Keratinocyte (primary cell): ENCODE results near the gene SYNPR. TPM values are rescaled to one million over a fixed set of nuclear protein-coding genes. Genes with fewer than 3 reads are reported as not detected.
"Not testable (repeated sequence)": the region's sequence is repeated elsewhere in the genome, so short reads cannot be mapped to it uniquely, and the experiment has no call there.

Experiments used
- DNase-seq: peaks from one replicate; pipeline ENCODE4 v3.0.0-alpha.2; 2011; ENCODE audit warnings: low read depth, missing footprints, low spot score
- FAIRE-seq: peaks from 2 replicates; lab custom pipeline; 2011; peaks lifted over from hg19 to GRCh38; lab: Jason Lieb, UNC
- H2AFZ ChIP-seq: 2 replicates; pipeline ENCODE4 v1.6.0; 2012; ENCODE audit warnings: low read length, control low read depth, inconsistent platforms; ENCODE audit not compliant: control insufficient read depth
- H3K27ac ChIP-seq: 2 replicates; pipeline ENCODE4 v1.5.1; 2011; ENCODE audit warnings: low read length; ENCODE audit not compliant: control insufficient read depth, insufficient read depth
- H3K27me3 ChIP-seq: 3 replicates; pipeline ENCODE4 v1.6.0; 2011; ENCODE audit warnings: low read length; ENCODE audit not compliant: control insufficient read depth, insufficient read depth; ENCODE audit errors: extremely low read depth
- H3K36me3 ChIP-seq, 2 experiments: 2 replicates in 1 of 2; 3 replicates in 1 of 2; pipeline ENCODE4 v1.5.1; 2011; ENCODE audit warnings: low read length in 2 of 2, mild to moderate bottlenecking in 1 of 2; ENCODE audit not compliant: control insufficient read depth in 2 of 2, insufficient read depth in 2 of 2; ENCODE audit errors: extremely low read depth in 1 of 2
- H3K4me1 ChIP-seq: 3 replicates; pipeline ENCODE4 v1.5.1; 2011; ENCODE audit warnings: low read length; ENCODE audit not compliant: control insufficient read depth, insufficient read depth; ENCODE audit errors: extremely low read depth
- H3K4me2 ChIP-seq: 3 replicates; pipeline ENCODE4 v1.6.0; 2011; ENCODE audit warnings: low read depth, low read length; ENCODE audit not compliant: control insufficient read depth, insufficient read depth; ENCODE audit errors: extremely low read depth
- H3K4me3 ChIP-seq, 3 experiments: fragments of 200-600 bp in 1 of 3; sonication (generic) in 1 of 3; 2 replicates in 2 of 3; 3 replicates in 1 of 3; pipeline ENCODE4 v1.5.1; 2011 to 2016; ENCODE audit warnings: low read length in 3 of 3, mild to moderate bottlenecking in 3 of 3, control low read depth in 2 of 3, inconsistent platforms in 1 of 3, low read depth in 1 of 3, mixed read lengths in 1 of 3, mixed run types in 1 of 3, moderate library complexity in 1 of 3; ENCODE audit not compliant: control insufficient read depth in 2 of 3, insufficient read depth in 2 of 3; ENCODE audit errors: extremely low read depth in 1 of 3
- H3K79me2 ChIP-seq: 2 replicates; pipeline ENCODE4 v1.6.0; 2012; ENCODE audit warnings: low read length; ENCODE audit not compliant: control insufficient read depth, insufficient read depth
- H3K9ac ChIP-seq: 3 replicates; pipeline ENCODE4 v1.6.0; 2011; ENCODE audit warnings: low read length; ENCODE audit not compliant: control insufficient read depth, insufficient read depth; ENCODE audit errors: extremely low read depth
- H3K9me1 ChIP-seq: 3 replicates; pipeline ENCODE4 v1.6.0; 2011; ENCODE audit warnings: low read length; ENCODE audit not compliant: control insufficient read depth, insufficient read depth; ENCODE audit errors: extremely low read depth
- H3K9me3 ChIP-seq: 2 replicates; pipeline ENCODE4 v1.5.1; 2012; ENCODE audit warnings: low read depth, low read length; ENCODE audit not compliant: control insufficient read depth
- H4K20me1 ChIP-seq: 3 replicates; pipeline ENCODE4 v1.6.0; 2011; ENCODE audit warnings: low read length; ENCODE audit not compliant: control insufficient read depth, insufficient read depth; ENCODE audit errors: extremely low read depth
- EZH2 ChIP-seq: IDR thresholded peaks from one replicate; pipeline ENCODE4 v1.6.1; 2012; ENCODE audit warnings: inconsistent platforms, mild to moderate bottlenecking, low read length, moderate library complexity
- dilution Hi-C: fragments of 300-500 bp; cut with MboI; formaldehyde crosslinking; loops from one replicate; pipeline ENCODE4 v1.7.0; 2020; ENCODE audit warnings: low sequenced_read_pairs; ENCODE audit not compliant: extremely low pct_ligation_motif_present
- polyA plus RNA-seq, 5 experiments: library from polyadenylated mRNA; depleted of rRNA in 3 of 5; stranded (reverse) in 3 of 5; stranded (forward) in 1 of 5; unstranded in 1 of 5; fragments of >200 nt; gene quantifications; 1 replicate in 1 of 5; 2 replicates in 3 of 5; 3 replicates in 1 of 5; pipeline versions ENCODE4 v1.2.1 to v1.2.3, GENCODE V29; 2011 to 2012; ENCODE audit warnings: missing spikeins in 2 of 5, low read depth in 1 of 5, low replicate concordance in 1 of 5
- TF ChIP-seq, protein P1 (sequence below), 3 experiments: IDR thresholded peaks in 1 of 3; conservative IDR thresholded peaks in 1 of 3; optimal IDR thresholded peaks in 1 of 3; 2 replicates in 2 of 3; 3 replicates in 1 of 3; pipeline versions ENCODE3 to v1.5.1; 2011; ENCODE audit warnings: low read length in 3 of 3, mild to moderate bottlenecking in 3 of 3, moderate library complexity in 2 of 3, control low read depth in 1 of 3, inconsistent platforms in 1 of 3; ENCODE audit not compliant: insufficient read depth in 2 of 3; ENCODE audit errors: extremely low read depth in 1 of 3

SYNPR gene
- polyA plus RNA-seq, 1 donor (not counting 4 experiments of a cell fraction or from before 2014, with no cell fraction given): not detected

DNA sequence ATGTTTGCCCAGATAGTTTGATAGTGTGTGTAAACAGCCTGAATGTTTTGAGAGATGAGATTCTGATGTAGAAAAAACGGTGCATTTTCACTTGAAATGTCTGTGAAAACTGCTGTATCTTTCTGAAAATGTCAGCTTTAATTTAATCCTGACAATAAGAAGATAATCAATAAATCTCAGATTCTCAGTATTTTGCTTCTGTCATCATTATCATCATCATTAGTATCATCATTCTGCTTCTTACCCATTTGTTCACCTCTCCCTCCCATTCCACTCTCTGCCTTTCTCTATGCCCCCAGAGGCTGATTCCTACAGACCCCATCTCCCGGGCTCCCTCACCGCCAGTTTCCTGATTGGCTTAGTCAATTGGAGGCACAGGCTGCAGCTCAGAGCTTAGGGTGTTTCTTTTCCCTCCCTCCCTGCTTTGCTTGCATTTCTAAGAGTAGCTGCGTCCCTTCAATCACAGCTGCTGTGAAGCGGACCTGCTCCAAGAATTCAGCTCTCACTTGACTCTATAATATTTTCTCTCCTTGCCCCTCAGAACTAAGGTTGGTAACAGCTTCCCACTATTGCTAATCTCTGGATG is 366.2 kb downstream of the SYNPR start:
- no peaks in the 10 kb centered on the region for H3K4me1 ChIP-seq
- dilution Hi-C loops: no loop called here

DNA sequence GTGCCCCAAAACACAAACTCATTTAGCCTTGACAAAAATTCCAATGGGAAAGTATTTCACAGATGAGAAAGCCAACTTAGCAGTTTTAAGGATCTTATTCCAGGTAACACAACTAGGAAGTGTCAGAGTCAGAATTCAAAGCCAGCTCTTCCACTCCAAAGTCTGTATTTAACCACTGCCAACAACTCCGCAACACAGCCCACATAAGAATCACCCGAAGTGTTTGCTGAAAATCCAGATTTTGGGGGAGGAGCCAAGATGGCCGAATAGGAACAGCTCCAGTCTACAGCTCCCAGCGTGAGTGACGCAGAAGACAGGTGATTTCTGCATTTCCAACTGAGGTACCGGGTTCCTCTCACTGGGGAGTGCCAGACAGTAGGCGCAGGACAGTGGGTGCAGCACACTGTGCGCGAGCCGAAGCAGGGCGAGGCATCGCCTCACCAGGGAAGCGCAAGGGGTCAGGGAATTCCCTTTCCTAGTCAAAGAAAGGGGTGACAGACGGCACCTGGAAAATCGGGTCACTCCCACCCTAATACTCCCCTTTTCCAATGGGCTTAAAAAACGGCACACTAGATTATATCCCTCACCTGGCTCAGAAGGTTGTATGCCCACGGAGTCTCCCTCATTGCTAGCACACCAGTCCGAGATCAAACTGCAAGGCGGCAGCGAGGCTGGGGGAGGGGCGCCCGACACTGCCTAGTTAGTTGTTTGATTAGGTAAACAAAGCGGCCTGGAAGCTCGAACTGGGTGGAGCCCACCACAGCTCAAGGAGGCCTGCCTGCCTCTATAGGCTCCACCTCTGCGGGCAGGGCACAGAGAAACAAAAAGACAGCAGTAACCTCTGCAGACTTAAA is 367.0 kb downstream of the SYNPR start:
- H3K4me3 ChIP-seq, H4K20me1 ChIP-seq, H2AFZ ChIP-seq, H3K27me3 ChIP-seq, H3K79me2 ChIP-seq, DNase-seq, H3K27ac ChIP-seq, FAIRE-seq, H3K9ac ChIP-seq, H3K4me2 ChIP-seq, H3K9me1 ChIP-seq, dilution Hi-C loops, H3K36me3 ChIP-seq, H3K4me1 ChIP-seq, H3K9me3 ChIP-seq: not testable (repeated sequence)

More for the DNA sequence above, 366.2 kb downstream of the SYNPR start:
- H3K9me3 ChIP-seq: no peaks in the 10 kb centered on the region
- no peak overlapping the region for H3K4me3 ChIP-seq
- H2AFZ ChIP-seq: no peak overlapping the region
- H3K79me2 ChIP-seq: no peaks in the 10 kb centered on the region
- no peak overlapping the region for H3K27ac ChIP-seq
- H3K36me3 ChIP-seq: no peaks in the 10 kb centered on the region
- H3K27me3 ChIP-seq: no peaks in the 10 kb centered on the region
- TF ChIP-seq, protein P1, sequence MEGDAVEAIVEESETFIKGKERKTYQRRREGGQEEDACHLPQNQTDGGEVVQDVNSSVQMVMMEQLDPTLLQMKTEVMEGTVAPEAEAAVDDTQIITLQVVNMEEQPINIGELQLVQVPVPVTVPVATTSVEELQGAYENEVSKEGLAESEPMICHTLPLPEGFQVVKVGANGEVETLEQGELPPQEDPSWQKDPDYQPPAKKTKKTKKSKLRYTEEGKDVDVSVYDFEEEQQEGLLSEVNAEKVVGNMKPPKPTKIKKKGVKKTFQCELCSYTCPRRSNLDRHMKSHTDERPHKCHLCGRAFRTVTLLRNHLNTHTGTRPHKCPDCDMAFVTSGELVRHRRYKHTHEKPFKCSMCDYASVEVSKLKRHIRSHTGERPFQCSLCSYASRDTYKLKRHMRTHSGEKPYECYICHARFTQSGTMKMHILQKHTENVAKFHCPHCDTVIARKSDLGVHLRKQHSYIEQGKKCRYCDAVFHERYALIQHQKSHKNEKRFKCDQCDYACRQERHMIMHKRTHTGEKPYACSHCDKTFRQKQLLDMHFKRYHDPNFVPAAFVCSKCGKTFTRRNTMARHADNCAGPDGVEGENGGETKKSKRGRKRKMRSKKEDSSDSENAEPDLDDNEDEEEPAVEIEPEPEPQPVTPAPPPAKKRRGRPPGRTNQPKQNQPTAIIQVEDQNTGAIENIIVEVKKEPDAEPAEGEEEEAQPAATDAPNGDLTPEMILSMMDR (optimal IDR thresholded peaks at IDR 0.05 in 1 of 3, IDR thresholded peaks at IDR 0.05 in 1 of 3, conservative IDR thresholded peaks at IDR 0.05 in 1 of 3; ENCODE audit: extremely low read depth in 1 of 3, insufficient read depth in 2 of 3, low read length in 3 of 3): no peak
- no peak for TF ChIP-seq EZH2
- H3K9ac ChIP-seq: no peak overlapping the region
- no peaks in the 10 kb centered on the region for H3K9me1 ChIP-seq
- no peak for FAIRE-seq
- DNase-seq: no peak
- no peaks in the 10 kb centered on the region for H4K20me1 ChIP-seq
- no peak overlapping the region for H3K4me2 ChIP-seq
